Measurements from ENCODE around the gene MLLT3.

- TF ChIP-seq POLR2A (IDR thresholded peaks at IDR 0.05; ENCODE audit: low read depth, low read length) (no peak), JUN (IDR thresholded peaks at IDR 0.05; ENCODE audit: borderline replicate concordance, insufficient read depth, insufficient read length, low read depth) (no peak), GATA2 (IDR thresholded peaks at IDR 0.05; ENCODE audit: insufficient read depth, insufficient read length, low read depth, low read length) (no peak), POLR2AphosphoS5 (IDR thresholded peaks at IDR 0.05; ENCODE audit: insufficient read depth, low read depth, low read length) (no peak)
- TF ChIP-seq, protein P1, sequence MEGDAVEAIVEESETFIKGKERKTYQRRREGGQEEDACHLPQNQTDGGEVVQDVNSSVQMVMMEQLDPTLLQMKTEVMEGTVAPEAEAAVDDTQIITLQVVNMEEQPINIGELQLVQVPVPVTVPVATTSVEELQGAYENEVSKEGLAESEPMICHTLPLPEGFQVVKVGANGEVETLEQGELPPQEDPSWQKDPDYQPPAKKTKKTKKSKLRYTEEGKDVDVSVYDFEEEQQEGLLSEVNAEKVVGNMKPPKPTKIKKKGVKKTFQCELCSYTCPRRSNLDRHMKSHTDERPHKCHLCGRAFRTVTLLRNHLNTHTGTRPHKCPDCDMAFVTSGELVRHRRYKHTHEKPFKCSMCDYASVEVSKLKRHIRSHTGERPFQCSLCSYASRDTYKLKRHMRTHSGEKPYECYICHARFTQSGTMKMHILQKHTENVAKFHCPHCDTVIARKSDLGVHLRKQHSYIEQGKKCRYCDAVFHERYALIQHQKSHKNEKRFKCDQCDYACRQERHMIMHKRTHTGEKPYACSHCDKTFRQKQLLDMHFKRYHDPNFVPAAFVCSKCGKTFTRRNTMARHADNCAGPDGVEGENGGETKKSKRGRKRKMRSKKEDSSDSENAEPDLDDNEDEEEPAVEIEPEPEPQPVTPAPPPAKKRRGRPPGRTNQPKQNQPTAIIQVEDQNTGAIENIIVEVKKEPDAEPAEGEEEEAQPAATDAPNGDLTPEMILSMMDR (IDR thresholded peaks at IDR 0.05; ENCODE audit: extremely low read depth in 1 of 2, insufficient read depth in 1 of 2, low read depth in 1 of 2, low read length in 2 of 2), result no peak
Observed at GRCh38 chr9:20496328-20496727, 126.0 kb downstream of the MLLT3 start.

All from endothelial cell of umbilical vein (primary cell).